ENCODE measurements around the gene RBM17. TPM values are rescaled to one million over a fixed set of nuclear protein-coding genes. Genes with fewer than 3 reads are reported as not detected.

Gene RBM17
- total RNA-seq, 1 experiment from 2014 or later, result 129 TPM

GRCh38 chr10:6143181-6143580 is 54.3 kb downstream of the RBM17 start:
- no TSS peak for BruUV-seq (replicated peaks)
- ChIA-PET POLR2A (no interaction called here), CTCF (no interaction called here), RAD21 (ENCODE audit: low non-redundant PET in 1 of 2, low total read pairs in 2 of 2, uncharacterized antibody in 2 of 2, unreplicated experiment in 2 of 2) (no interaction called here)
- no peak overlapping the region for H3K9ac ChIP-seq (ENCODE audit: low read length)
- intact Hi-C loops (cut with micrococcal nuclease), result no loop called here
- H3K27me3 ChIP-seq (ENCODE audit: insufficient read depth, low read length), result peaks cover 10% of the 10 kb centered on the region; the same call in 1 of the 2 replicates
- no peak overlapping the region for H2AFZ ChIP-seq (ENCODE audit: low read depth, low read length, poor library complexity, severe bottlenecking)
- peaks cover 33% of the 10 kb centered on the region for H3K79me2 ChIP-seq (ENCODE audit: insufficient read depth, low read length)
- no peaks in the 10 kb centered on the region for H3K9me2 ChIP-seq (ENCODE audit: insufficient read depth)
- peaks cover 7 to 23% of the 10 kb centered on the region in 2 experiments; a peak in 3 of 4 replicates for H3K4me1 ChIP-seq (ENCODE audit: control insufficient read depth in 1 of 2, insufficient read depth in 2 of 2, low read length in 2 of 2)
- no peaks in the 10 kb centered on the region for H4K20me1 ChIP-seq (ENCODE audit: insufficient read depth)
- no peak overlapping the region for H3K27ac ChIP-seq (ENCODE audit: low read depth, low read length)
- H3K4me3 ChIP-seq (replicated peaks in 1 of 2; ENCODE audit: low read depth in 1 of 2, low read length in 2 of 2), result no peak overlapping the region
- TF ChIP-seq REST (IDR thresholded peaks at IDR 0.05; ENCODE audit: low read depth) (no peak), ZNF274 (IDR thresholded peaks at IDR 0.05; ENCODE audit: low read depth, low read length) (no peak), RAD21 (IDR thresholded peaks at IDR 0.05; ENCODE audit: low read depth) (no peak), YY1 (IDR thresholded peaks at IDR 0.05; ENCODE audit: extremely low read depth, insufficient replicate concordance, low read depth, low read length) (no peak), EZH2phosphoT487 (IDR thresholded peaks at IDR 0.05; ENCODE audit: borderline replicate concordance) (no peak), CBX3 (IDR thresholded peaks at IDR 0.05; ENCODE audit: low read depth) (no peak), ZBTB33 (IDR thresholded peaks at IDR 0.05; ENCODE audit: extremely low read depth, insufficient replicate concordance, low read length) (no peak), POLR2A (IDR thresholded peaks at IDR 0.05; ENCODE audit: borderline replicate concordance, extremely low read depth, insufficient read depth, insufficient read length) (no peak), MAX (IDR thresholded peaks at IDR 0.05) (no peak), JUND (IDR thresholded peaks at IDR 0.05) (no peak), CEBPB (IDR thresholded peaks at IDR 0.05; ENCODE audit: low read depth) (no peak), CTCF (IDR thresholded peaks at IDR 0.05 in 2 of 3, conservative IDR thresholded peaks at IDR 0.05 in 1 of 3; ENCODE audit: borderline replicate concordance in 1 of 3, insufficient read depth in 1 of 3, low read depth in 2 of 3, low read length in 2 of 3) (no peak), ATF3 (IDR thresholded peaks at IDR 0.05) (no peak), EGR1 (IDR thresholded peaks at IDR 0.05; ENCODE audit: low read depth) (no peak), ELF1 (IDR thresholded peaks at IDR 0.05; ENCODE audit: borderline replicate concordance, low read depth) (no peak), SIN3A (IDR thresholded peaks at IDR 0.05; ENCODE audit: low read depth) (no peak), EZH2 (IDR thresholded peaks at IDR 0.05) (no peak), TCF7L2 (IDR thresholded peaks at IDR 0.05; ENCODE audit: borderline replicate concordance, extremely low read depth, insufficient read depth, insufficient read length) (no peak), SRF (IDR thresholded peaks at IDR 0.05; ENCODE audit: low read depth) (no peak), ZFX (IDR thresholded peaks at IDR 0.05) (no peak)
- DNase-seq (ENCODE audit: low read depth, low spot score), result no peak
- ATAC-seq, result no peak
- no peak overlapping the region for H3K4me2 ChIP-seq (ENCODE audit: low read length)
- H3K36me3 ChIP-seq (ENCODE audit: control insufficient read depth in 1 of 2, insufficient read depth in 2 of 2, low read length in 2 of 2), result peaks cover 0 to 2% of the 10 kb centered on the region in 2 experiments; a peak in 1 of 4 replicates
- H3K9me3 ChIP-seq (ENCODE audit: control insufficient read depth in 1 of 2, insufficient read depth in 1 of 2, low read depth in 1 of 2, low read length in 2 of 2), result no peaks in the 10 kb centered on the region

Measured in HCT116 (cell line).